D721Med (cell line): ENCODE measurements around the gene RHOB.
"Not testable (repeated sequence)": the region's sequence is repeated elsewhere in the genome, so short reads cannot be mapped to it uniquely, and the experiment has no call there.

Experiments
- DNase-seq: peaks from one replicate; pipeline ENCODE4 v3.0.0; 2011; ENCODE audit warnings: low spot score; ENCODE audit not compliant: insufficient read length
- FAIRE-seq: peaks from 2 replicates; lab custom pipeline; 2011; peaks lifted over from hg19 to GRCh38; lab: Jason Lieb, UNC
- CTCF ChIP-seq: IDR thresholded peaks from 2 replicates; pipeline ENCODE4 v1.5.1; 2012; ENCODE audit warnings: mild to moderate bottlenecking, control low read depth; ENCODE audit not compliant: insufficient read depth; ENCODE audit errors: missing control alignments

Gene RHOB

GRCh38 chr2:20456116-20456571 is 9.3 kb downstream of the RHOB start:
- FAIRE-seq (no peak), DNase-seq (no peak)
- TF ChIP-seq CTCF = no peak

DNA sequence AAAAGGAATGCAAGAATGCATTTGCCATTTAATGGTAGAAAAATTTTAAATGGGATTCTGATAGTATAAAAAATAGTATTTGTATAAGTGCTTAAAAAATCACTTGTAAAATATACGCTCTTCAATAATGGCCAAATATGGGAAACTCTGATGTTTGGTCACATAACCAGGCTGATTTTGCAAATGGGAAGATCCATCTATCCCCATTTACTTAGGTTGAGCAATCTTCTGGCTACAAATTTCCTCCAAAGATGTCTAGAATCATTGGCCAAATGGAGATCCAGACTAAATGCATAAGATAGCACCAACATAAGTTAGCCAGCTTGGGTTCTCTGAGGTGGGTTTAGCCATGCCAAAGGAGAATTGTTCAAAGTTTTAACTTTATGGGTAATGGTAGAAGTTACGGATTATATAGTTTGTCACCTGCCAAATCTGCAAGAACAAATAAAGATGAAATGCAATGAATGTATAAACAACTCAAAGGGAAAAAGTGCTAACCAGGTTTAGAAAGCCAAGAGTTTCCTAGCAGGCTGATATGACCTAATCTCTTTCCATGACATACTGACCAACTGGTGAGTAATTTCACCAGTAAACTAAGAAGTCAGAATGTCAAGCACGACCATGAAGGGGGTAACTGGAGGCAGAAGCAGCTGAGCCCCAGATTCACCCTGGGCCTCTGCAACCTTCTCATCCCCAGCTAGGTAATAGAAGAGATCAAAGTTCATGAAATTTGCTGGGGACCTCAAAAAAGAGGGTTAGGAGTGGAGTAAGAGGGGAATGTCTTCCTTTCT is 10.0 kb downstream of the RHOB start:
- no peak for FAIRE-seq
- no peak for TF ChIP-seq CTCF

GRCh38 chr2:20457661-20458630 is 11.1 kb downstream of the RHOB start:
- DNase-seq = no peak

More for the DNA sequence above, 10.0 kb downstream of the RHOB start:
- no peak for DNase-seq

DNA sequence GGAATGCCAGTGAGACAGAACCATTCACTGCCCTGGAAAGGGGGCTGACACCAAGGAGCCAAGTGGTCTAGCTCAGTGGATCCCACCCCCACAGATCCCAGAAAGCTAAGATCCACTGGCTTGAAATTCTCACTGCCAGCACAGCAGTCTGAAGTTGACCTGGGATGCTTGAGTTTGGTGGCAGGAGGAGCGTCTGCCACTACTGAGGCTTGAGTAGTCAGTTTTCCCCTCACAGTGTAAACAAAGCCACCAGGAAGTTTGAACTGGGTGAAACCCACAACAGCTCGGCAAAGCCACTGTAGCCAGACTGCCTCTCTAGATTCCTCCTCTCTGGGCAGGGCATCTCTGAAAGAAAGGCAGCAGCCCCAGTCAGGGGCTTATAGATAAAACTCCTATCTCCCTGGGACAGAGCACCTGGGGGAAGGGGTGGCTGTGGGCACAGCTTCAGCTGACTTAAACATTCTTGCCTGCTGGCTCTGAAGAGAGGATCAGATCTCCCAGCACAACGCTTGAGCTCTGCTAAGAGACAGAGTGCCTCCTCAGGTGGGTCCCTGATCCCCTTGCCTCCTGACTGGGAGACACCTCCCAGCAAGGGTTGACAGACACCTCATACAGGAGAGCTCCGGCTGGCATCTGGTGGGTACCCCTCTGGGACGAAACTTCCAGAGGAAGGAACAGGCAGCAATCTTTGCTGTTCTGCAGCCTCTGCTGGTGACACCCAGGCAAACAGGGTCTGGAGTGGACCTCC is 12.0 kb downstream of the RHOB start:
- DNase-seq, FAIRE-seq: not testable (repeated sequence)

More at GRCh38 chr2:20457661-20458630, 11.1 kb downstream of the RHOB start:
- TF ChIP-seq CTCF = no peak
- no peak for FAIRE-seq

GRCh38 chr2:20465716-20466394 is 19.0 kb downstream of the RHOB start:
- FAIRE-seq (no peak), DNase-seq (no peak)
- TF ChIP-seq CTCF = no peak

GRCh38 chr2:20467789-20468548 is 21.1 kb downstream of the RHOB start:
- no peak for TF ChIP-seq CTCF
- DNase-seq = no peak
- FAIRE-seq = no peak
